GM12892 (cell line): ENCODE data around the gene NOC2L.

ENCODE experiments used
- POLR2A ChIP-seq: IDR thresholded peaks from 2 replicates; pipeline ENCODE4 v1.6.1; 2011; ENCODE audit warnings: low read depth, low read length, control low read depth
- TAF1 ChIP-seq: IDR thresholded peaks from 2 replicates; pipeline ENCODE4 v1.6.1; 2011; ENCODE audit warnings: low read depth, mild to moderate bottlenecking, control low read depth, low read length, borderline replicate concordance

DNA sequence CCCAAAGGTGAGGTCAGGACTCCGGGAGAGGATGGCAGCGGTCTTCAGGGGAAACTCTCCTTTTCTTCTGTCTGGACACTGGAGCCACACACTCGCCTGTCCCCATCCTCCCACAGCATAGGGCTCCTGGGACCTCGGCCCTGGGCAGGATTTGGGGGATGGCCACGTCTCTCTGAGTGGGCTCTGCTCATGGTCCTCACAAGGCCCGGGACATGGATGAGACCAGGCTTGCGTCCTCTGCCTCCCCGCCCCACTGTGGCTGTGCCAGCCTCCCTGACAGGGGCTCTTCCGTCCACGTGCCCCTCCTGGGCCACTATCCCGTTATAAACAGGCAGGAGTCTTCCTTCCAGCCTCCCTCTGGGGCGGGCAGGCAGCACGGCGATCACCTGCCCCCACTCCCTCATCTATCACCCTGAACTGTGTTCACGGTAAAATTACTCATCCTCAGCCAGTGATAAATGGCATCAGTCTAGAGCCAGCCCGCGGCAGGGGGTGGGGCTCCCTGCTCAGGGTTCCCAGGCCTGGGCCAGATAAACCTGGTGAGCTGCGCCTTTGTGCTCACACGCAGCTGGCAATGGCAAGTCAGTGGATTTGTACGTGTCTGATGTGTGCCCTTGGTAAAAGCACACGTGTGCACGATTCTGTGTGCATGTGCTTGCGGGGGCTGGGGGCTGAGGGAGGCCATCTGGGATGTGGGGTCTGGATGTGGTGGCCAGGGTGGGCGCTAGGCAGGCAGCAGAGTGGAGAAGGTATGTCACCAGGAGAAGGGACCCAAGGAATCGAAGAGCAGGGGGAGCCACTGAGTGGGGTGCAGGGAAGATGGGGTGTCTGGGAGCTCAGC lies 48.0 kb downstream of the NOC2L start:
- TF ChIP-seq POLR2A (no peak), TAF1 (no peak)
